K562 (cell line): Measurements from ENCODE around the gene RPTOR. TPM values are rescaled to one million over a fixed set of nuclear protein-coding genes. Genes with fewer than 3 reads are reported as not detected.

Source experiments
- ATAC-seq: fragments of 200-7000 bp; cut with Tn5 transposase; 3 replicates; pipeline ENCODE4 v1.9.1; 2020; ENCODE audit warnings: moderate library complexity
- BruUV-seq: library from RNA; stranded (reverse); fragments of 400-500 nt; replicated peaks from 2 replicates; lab custom pipeline; 2021; lab: Mats Ljungman, UMichigan
- CTCF ChIA-PET: fragments of 300-600 bp; formaldehyde crosslinking; extraction: SDS; loops from one replicate; lab custom pipeline; 2021; ENCODE audit warnings: low intra/inter-chr PET ratio; lab: Yijun Ruan, JAX
- POLR2A ChIA-PET: fragments of 300-600, 350-650 bp; sonication (Branson Sonifier 250); formaldehyde crosslinking; extraction: SDS; loops from one replicate; lab custom pipeline; 2021; ENCODE audit warnings: antibody characterized with exemption, inconsistent platforms; lab: Yijun Ruan, JAX
- DNase-seq, 4 experiments: peaks; one replicate each; pipeline versions ENCODE4 v3.0.0 to v3.0.0-alpha.2; 2011 to 2018; ENCODE audit warnings: low spot score in 3 of 4, mixed read lengths in 3 of 4; ENCODE audit errors: extremely low read depth in 1 of 4
- FAIRE-seq: peaks from 2 replicates; lab custom pipeline; 2011; peaks lifted over from hg19 to GRCh38; lab: Jason Lieb, UNC
- H2AFZ ChIP-seq: 2 replicates; pipeline ENCODE4 v1.6.0; 2011; ENCODE audit warnings: low read depth, low read length, control low read depth, inconsistent platforms
- H3K27ac ChIP-seq: fragments of 200-600 bp; 3 replicates; pipeline ENCODE4 v1.8.0; 2011; ENCODE audit warnings: low read depth, mild to moderate bottlenecking, control low read depth, inconsistent platforms, low read length, moderate library complexity, mixed read lengths; ENCODE audit errors: extremely low read depth
- H3K27me3 ChIP-seq, 2 experiments: fragments of 300-600 bp in 1 of 2; 2 replicates in 1 of 2; 3 replicates in 1 of 2; pipeline versions ENCODE4 v1.6.0 to v1.8.0; 2011; ENCODE audit warnings: inconsistent platforms in 2 of 2, low read length in 2 of 2, mild to moderate bottlenecking in 1 of 2, mixed read lengths in 1 of 2, moderate library complexity in 1 of 2; ENCODE audit not compliant: control insufficient read depth in 2 of 2, insufficient read depth in 2 of 2
- H3K36me3 ChIP-seq: fragments of 300-600 bp; 3 replicates; pipeline ENCODE4 v1.8.0; 2011; ENCODE audit warnings: mild to moderate bottlenecking, low read length, inconsistent platforms; ENCODE audit not compliant: control insufficient read depth, insufficient read depth
- H3K4me1 ChIP-seq, 2 experiments: fragments of 200-600 bp in 1 of 2; replicated peaks in 1 of 2; 2 replicates in 1 of 2; 3 replicates in 1 of 2; pipeline versions ENCODE4 v1.5.1 to v1.8.0; 2011; ENCODE audit warnings: inconsistent platforms in 2 of 2, low read length in 2 of 2, mild to moderate bottlenecking in 1 of 2, mixed read lengths in 1 of 2, moderate library complexity in 1 of 2; ENCODE audit not compliant: control insufficient read depth in 2 of 2, insufficient read depth in 2 of 2
- H3K4me2 ChIP-seq: 2 replicates; pipeline ENCODE4 v1.6.1; 2011; ENCODE audit warnings: low read length, control low read depth, inconsistent platforms, mixed read lengths; ENCODE audit not compliant: insufficient read depth
- H3K4me3 ChIP-seq: fragments of 200-600 bp; sonication (generic), shearing (Covaris generic); 2 replicates; pipeline ENCODE4 v1.5.1; 2016; ENCODE audit warnings: control low read depth, inconsistent platforms
- H3K79me2 ChIP-seq: fragments of 200-600 bp; 3 replicates; pipeline ENCODE4 v1.8.0; 2011; ENCODE audit warnings: low read length, inconsistent platforms; ENCODE audit not compliant: control insufficient read depth, insufficient read depth
- H3K9ac ChIP-seq, 2 experiments: 2 replicates each; pipeline versions ENCODE4 v1.6.0 to v1.6.1; 2011; ENCODE audit warnings: low read depth in 2 of 2, low read length in 2 of 2, control low read depth in 1 of 2, inconsistent platforms in 1 of 2, mild to moderate bottlenecking in 1 of 2, mixed read lengths in 1 of 2; ENCODE audit not compliant: insufficient read depth in 1 of 2
- H3K9me1 ChIP-seq: one replicate; pipeline ENCODE4 v1.6.0; 2011; ENCODE audit warnings: inconsistent platforms, mild to moderate bottlenecking, low read length, moderate library complexity; ENCODE audit not compliant: control insufficient read depth, insufficient read depth
- H3K9me3 ChIP-seq: replicated peaks from 2 replicates; pipeline ENCODE4 v1.5.1; 2011; ENCODE audit warnings: low read depth, low read length, inconsistent platforms; ENCODE audit not compliant: control insufficient read depth, insufficient read depth
- H4K20me1 ChIP-seq: replicated peaks from 2 replicates; pipeline ENCODE4 v1.6.1; 2011; ENCODE audit warnings: low read length, inconsistent platforms, mixed read lengths; ENCODE audit not compliant: control insufficient read depth, insufficient read depth
- CEBPG ChIP-seq, 3 experiments: fragments of 200-800 bp in 1 of 3; sonication (Bioruptor generic) in 1 of 3; sonication (generic) in 1 of 3; formaldehyde crosslinking in 1 of 3; IDR thresholded peaks in 2 of 3; conservative IDR thresholded peaks in 1 of 3; 2 replicates each; pipeline versions ENCODE4 v1.6.1 to v1.8.0; 2016 to 2022; ENCODE audit warnings: missing compliant biosample characterization in 2 of 3, missing genetic modification characterization in 2 of 3, mild to moderate bottlenecking in 1 of 3, missing genetic modification reagents in 1 of 3
- EP400 ChIP-seq: fragments of 450-650 bp; IDR thresholded peaks from 2 replicates; pipeline ENCODE4 v1.6.1; 2017; ENCODE audit warnings: antibody characterized with exemption, mild to moderate bottlenecking, moderate library complexity
- LEF1 ChIP-seq: fragments of 450-650 bp; IDR thresholded peaks from 2 replicates; pipeline ENCODE4 v1.6.1; 2016; ENCODE audit warnings: mild to moderate bottlenecking
- MAFF ChIP-seq: IDR thresholded peaks from 2 replicates; pipeline ENCODE4 v1.6.1; 2012; ENCODE audit warnings: low read length, improper control_type of control experiment
- MCM3 ChIP-seq: fragments of 450-650 bp; IDR thresholded peaks from 2 replicates; pipeline ENCODE4 v1.6.1; 2016
- MYNN ChIP-seq, 2 experiments: sonication (generic); formaldehyde crosslinking in 1 of 2; IDR thresholded peaks; 2 replicates each; pipeline versions ENCODE4 v1.5.0 to v1.6.1; 2016 to 2020; ENCODE audit warnings: antibody characterized with exemption in 1 of 2, missing genetic modification reagents in 1 of 2
- RAD51 ChIP-seq: fragments of 450-650 bp; IDR thresholded peaks from 2 replicates; pipeline ENCODE4 v1.7.1; 2016; ENCODE audit warnings: low read depth, mild to moderate bottlenecking, borderline replicate concordance
- RB1 ChIP-seq: fragments of 450-650 bp; IDR thresholded peaks from 2 replicates; pipeline ENCODE4 v1.6.1; 2017; ENCODE audit warnings: low read depth, mild to moderate bottlenecking
- RBM39 ChIP-seq: fragments of 200-400 bp; formaldehyde crosslinking; optimal IDR thresholded peaks from 2 replicates; pipeline ENCODE3; 2018; ENCODE audit warnings: low read depth, low read length
- SMAD2 ChIP-seq: fragments of 150-350 bp; IDR thresholded peaks from 2 replicates; pipeline ENCODE4 v1.6.1; 2014; ENCODE audit warnings: low read depth, mild to moderate bottlenecking, low read length
- SNIP1 ChIP-seq: fragments of 450-650 bp; IDR thresholded peaks from 2 replicates; pipeline ENCODE4 v1.7.1; 2017; ENCODE audit warnings: low read depth, mild to moderate bottlenecking
- SP2 ChIP-seq: IDR thresholded peaks from 2 replicates; pipeline ENCODE4 v1.6.1; 2011; ENCODE audit warnings: mild to moderate bottlenecking, low read depth, low read length, moderate library complexity; ENCODE audit not compliant: poor library complexity, severe bottlenecking; ENCODE audit errors: extremely low read depth
- TAF15 ChIP-seq: fragments of 200-400 bp; formaldehyde crosslinking; IDR thresholded peaks from 2 replicates; pipeline ENCODE4 v1.6.1; 2017; ENCODE audit warnings: mild to moderate bottlenecking, low read depth, low read length, moderate library complexity
- XRCC3 ChIP-seq: fragments of 450-650 bp; IDR thresholded peaks from 2 replicates; pipeline ENCODE4 v1.6.1; 2017; ENCODE audit warnings: mild to moderate bottlenecking, moderate library complexity
- WGBS: fragments of 100-300 bp; shearing (Covaris generic); methylation state at CpG from one replicate; pipeline ENCODE4 v1.1.6; 2016; ENCODE audit warnings: low coverage, mixed read lengths; ENCODE audit not compliant: insufficient coverage; ENCODE audit errors: missing lambda C conversion rate; 5-methylcytosine and 5-hydroxymethylcytosine counted together
- in situ Hi-C: fragments of 300-500 bp; cut with MboI; formaldehyde crosslinking; loops from 4 replicates; pipeline ENCODE4 v1.15.0; 2018; ENCODE audit warnings: inconsistent platforms, mixed read lengths
- intact Hi-C: fragments of 100-400 bp; cut with micrococcal nuclease; formaldehyde crosslinking; loops from 2 replicates; pipeline ENCODE4 v1.14.2; 2022
- polyA plus RNA-seq, 8 experiments: library from polyadenylated mRNA; depleted of rRNA in 4 of 8; stranded (reverse) in 5 of 8; unstranded in 3 of 8; fragments of >200 nt; fragmentation: Nextera tagmentation in 2 of 8; fragmentation: Illumina TruSeq in 1 of 8; extraction: Ambion mirVana in 2 of 8; extraction: Trizol in 1 of 8; gene quantifications; 2 replicates each; pipeline versions ENCODE4 v1.2.1 to v1.2.3, GENCODE V29; 2011 to 2014; ENCODE audit warnings: inconsistent platforms in 1 of 8, missing spikeins in 1 of 8
- total RNA-seq, 7 experiments: library from RNA; depleted of rRNA in 6 of 7; stranded (reverse); fragments of >200 nt in 6 of 7; fragmentation: Illumina TruSeq in 2 of 7; extraction: Trizol in 2 of 7; gene quantifications; 2 replicates each; pipeline versions ENCODE4 v1.2.1 to v1.2.3, GENCODE V29; 2011 to 2021; ENCODE audit warnings: low replicate concordance in 1 of 7
- TF ChIP-seq, protein P1 (sequence below): fragments of 250-450 bp; sonication (Bioruptor Pico); IDR thresholded peaks from 2 replicates; pipeline ENCODE4 v1.4.0; 2020; ENCODE audit warnings: mild to moderate bottlenecking, moderate library complexity
- TF ChIP-seq, protein P2 (sequence below): fragments of 450-650 bp; formaldehyde crosslinking; IDR thresholded peaks from 2 replicates; pipeline ENCODE4 v1.4.0; 2022; ENCODE audit warnings: missing genetic modification characterization
- TF ChIP-seq, protein P3 (sequence below): IDR thresholded peaks from 2 replicates; pipeline ENCODE4 v1.6.1; 2011; ENCODE audit warnings: borderline replicate concordance, low read depth, mild to moderate bottlenecking, moderate library complexity, low read length; ENCODE audit not compliant: insufficient read depth, poor library complexity, severe bottlenecking

The RPTOR gene
- total and polyA plus RNA-seq, 9 of the 15 experiments (the other 6 are each of a cell fraction or from before 2014, with no cell fraction given), result 0.24 to 54.1 (median 10.2) TPM

DNA sequence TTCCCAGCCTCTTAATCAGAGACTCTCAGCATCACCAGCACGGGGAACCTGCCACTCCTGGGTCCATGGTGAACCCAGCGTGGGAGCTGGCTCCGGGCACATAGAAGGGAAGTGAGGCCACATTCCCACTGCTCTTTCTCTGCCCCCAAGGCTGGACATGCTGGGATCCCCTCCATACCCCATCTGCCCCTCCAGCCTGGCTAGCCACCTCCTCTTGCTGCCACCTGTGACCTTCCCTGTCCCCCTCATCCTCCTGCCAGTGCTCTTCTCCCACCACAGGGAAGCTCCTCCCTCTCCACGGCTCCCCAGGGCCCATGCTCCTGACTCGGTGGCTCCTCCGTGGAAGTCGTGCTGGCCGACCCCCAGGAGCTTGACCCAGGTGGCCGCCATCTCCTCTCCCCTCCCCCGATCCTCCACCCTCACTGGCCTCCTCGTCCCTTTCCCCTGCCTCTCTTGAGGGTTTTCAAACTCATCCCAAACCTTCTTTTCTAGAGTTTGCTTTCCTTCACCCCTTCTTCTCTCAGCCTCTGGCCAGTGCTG, 307.9 kb downstream of the RPTOR start:
- FAIRE-seq (no peak), ATAC-seq (no peak), DNase-seq (no peak)
- WGBS, result 91% methylated on average over 7 of the region's 11 CpGs
- Histone ChIP-seq H3K4me2 (no peak overlapping the region), H3K36me3 (peaks cover 37% of the 10 kb centered on the region; the same call in 2 of the 3 replicates), H3K9me1 (no peaks in the 10 kb centered on the region), H3K4me3 (no peak overlapping the region), H3K9me3 (no peaks in the 10 kb centered on the region), H3K27ac (no peak overlapping the region), H2AFZ (no peak overlapping the region), H4K20me1 (no peaks in the 10 kb centered on the region), H3K4me1 (peaks cover 14 to 35% of the 10 kb centered on the region in 2 experiments), H3K27me3 (no peaks in the 10 kb centered on the region; a peak in 1 of 5 replicates), H3K9ac (no peak overlapping the region), H3K79me2 (no peaks in the 10 kb centered on the region)
- CTCF ChIA-PET, result no interaction called here
- intact Hi-C loops (no loop called here), in situ Hi-C loops (no loop called here)
- no peak for TF ChIP-seq XRCC3
- TF ChIP-seq, protein P1, sequence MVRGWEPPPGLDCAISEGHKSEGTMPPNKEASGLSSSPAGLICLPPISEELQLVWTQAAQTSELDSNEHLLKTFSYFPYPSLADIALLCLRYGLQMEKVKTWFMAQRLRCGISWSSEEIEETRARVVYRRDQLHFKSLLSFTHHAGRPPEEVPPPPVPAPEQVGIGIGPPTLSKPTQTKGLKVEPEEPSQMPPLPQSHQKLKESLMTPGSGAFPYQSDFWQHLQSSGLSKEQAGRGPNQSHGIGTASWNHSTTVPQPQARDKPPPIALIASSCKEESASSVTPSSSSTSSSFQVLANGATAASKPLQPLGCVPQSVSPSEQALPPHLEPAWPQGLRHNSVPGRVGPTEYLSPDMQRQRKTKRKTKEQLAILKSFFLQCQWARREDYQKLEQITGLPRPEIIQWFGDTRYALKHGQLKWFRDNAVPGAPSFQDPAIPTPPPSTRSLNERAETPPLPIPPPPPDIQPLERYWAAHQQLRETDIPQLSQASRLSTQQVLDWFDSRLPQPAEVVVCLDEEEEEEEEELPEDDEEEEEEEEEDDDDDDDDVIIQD (CRISPR knock-in tag), result no peak
- no peak for TF ChIP-seq TAF15
- no peak for TF ChIP-seq SNIP1
- TF ChIP-seq CEBPG (CRISPR knock-in tag; IDR thresholded peaks at IDR 0.05), result no peak
- TF ChIP-seq CEBPG (tag; conservative IDR thresholded peaks at IDR 0.05 in 1 of 2, IDR thresholded peaks at IDR 0.05 in 1 of 2), result no peak
- no peak for TF ChIP-seq LEF1
- TF ChIP-seq RBM39, result no peak
- TF ChIP-seq RB1, result no peak
- no peak for TF ChIP-seq MYNN (IDR thresholded peaks at IDR 0.05)
- TF ChIP-seq MYNN (CRISPR knock-in tag; IDR thresholded peaks at IDR 0.05), result no peak
- TF ChIP-seq, protein P2, sequence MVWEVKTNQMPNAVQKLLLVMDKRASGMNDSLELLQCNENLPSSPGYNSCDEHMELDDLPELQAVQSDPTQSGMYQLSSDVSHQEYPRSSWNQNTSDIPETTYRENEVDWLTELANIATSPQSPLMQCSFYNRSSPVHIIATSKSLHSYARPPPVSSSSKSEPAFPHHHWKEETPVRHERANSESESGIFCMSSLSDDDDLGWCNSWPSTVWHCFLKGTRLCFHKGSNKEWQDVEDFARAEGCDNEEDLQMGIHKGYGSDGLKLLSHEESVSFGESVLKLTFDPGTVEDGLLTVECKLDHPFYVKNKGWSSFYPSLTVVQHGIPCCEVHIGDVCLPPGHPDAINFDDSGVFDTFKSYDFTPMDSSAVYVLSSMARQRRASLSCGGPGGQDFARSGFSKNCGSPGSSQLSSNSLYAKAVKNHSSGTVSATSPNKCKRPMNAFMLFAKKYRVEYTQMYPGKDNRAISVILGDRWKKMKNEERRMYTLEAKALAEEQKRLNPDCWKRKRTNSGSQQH, result no peak
- no peak for TF ChIP-seq EP400
- TF ChIP-seq MCM3, result no peak
- TF ChIP-seq SP2, result no peak
- TF ChIP-seq SMAD2, result no peak
- no peak for TF ChIP-seq MAFF
- TF ChIP-seq, protein P3, sequence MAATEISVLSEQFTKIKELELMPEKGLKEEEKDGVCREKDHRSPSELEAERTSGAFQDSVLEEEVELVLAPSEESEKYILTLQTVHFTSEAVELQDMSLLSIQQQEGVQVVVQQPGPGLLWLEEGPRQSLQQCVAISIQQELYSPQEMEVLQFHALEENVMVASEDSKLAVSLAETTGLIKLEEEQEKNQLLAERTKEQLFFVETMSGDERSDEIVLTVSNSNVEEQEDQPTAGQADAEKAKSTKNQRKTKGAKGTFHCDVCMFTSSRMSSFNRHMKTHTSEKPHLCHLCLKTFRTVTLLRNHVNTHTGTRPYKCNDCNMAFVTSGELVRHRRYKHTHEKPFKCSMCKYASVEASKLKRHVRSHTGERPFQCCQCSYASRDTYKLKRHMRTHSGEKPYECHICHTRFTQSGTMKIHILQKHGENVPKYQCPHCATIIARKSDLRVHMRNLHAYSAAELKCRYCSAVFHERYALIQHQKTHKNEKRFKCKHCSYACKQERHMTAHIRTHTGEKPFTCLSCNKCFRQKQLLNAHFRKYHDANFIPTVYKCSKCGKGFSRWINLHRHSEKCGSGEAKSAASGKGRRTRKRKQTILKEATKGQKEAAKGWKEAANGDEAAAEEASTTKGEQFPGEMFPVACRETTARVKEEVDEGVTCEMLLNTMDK, result no peak
- TF ChIP-seq RAD51, result no peak
- no TSS peak for BruUV-seq
- POLR2A ChIA-PET, result no interaction called here
